Activated CD4-positive, alpha-beta T cell treated with anti-CD3 and anti-CD28 coated beads for 4 hours (primary cell): ENCODE results near the gene SMOC2.
"Not testable (repeated sequence)": the region's sequence is repeated elsewhere in the genome, so short reads cannot be mapped to it uniquely, and the experiment has no call there.

Source experiments
- DNase-seq, 2 donors: peaks; one replicate each; pipeline ENCODE4 v3.0.0-alpha.2; 2020

Gene SMOC2

DNA sequence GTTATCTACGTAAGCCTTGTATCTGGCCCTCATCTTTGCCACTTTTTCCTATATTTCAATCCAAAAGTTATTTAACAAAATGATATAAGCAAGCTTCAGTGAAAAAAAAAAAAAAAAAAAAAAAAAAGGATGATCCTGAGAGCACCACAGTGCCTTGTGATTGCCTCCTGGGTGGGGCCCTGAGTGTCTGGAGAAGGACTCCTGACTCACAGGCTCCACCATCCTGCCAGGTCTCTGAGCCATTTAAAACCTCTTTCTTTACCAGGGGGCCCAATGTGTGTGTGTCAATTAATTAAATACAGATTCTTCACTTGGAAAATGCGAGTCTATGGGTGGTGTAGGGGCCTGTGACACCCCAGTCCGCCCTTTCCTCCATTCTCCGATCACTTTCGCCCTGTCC, 105.2 kb downstream of the SMOC2 start:
- DNase-seq: no peak

DNA sequence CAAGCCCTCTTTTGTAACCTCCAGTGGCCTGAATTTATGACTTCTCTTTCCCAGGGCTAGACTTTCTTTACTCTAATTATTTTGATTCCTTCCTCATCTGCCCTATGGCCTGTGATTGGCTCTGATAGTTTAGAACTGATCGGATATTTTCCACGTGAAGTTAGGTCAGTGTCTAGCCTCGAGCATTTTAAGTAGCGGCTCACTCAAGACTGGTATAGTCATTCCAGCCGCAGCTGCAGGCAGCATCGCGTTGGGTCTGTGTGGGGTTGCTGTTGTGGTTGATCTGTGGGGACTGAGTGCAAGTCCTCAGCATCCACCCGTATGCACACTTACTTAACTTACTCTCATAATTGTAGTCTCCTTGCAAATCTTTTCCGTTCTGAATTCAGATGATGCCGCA, 105.7 kb downstream of the SMOC2 start:
- DNase-seq: no peak

DNA sequence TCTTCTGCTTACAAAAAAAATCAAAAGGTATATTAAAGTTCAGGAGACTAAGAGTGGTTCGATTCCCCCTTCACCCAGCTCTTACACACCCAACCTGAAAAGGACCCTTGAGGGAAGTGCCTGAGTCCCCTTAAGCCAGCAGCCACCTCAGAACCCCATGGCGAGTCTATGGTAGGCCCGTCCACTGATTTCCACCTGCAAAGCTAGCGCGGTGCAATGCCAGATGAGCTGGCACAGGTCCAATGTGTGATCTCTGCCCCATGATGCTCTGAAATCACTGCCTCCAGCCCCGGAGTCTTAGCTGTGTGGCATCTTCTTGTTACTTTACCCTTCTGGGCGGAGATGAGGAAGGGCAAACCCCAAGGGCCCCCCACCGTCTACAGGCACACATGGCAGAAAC, 109.3 kb downstream of the SMOC2 start:
- no peak for DNase-seq

DNA sequence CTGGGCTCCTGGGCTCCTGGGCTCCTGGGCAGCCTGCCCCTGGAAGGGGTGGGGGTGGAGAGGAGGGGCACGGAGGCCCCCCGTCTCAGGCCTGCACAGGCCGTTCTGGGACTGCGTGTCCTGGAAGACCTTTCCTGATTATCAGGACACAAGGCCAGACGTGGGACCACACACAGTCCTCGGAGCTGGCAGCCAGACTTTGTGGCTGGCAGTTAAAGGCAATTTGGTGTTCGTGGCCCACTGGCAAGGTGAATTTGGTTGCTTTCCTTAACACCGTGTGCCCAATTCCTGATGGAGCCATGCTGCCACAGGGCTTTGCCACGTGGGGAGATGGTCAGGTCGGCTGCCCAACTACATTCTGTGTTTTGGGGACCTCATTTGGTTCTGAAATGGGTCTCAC, 113.5 kb downstream of the SMOC2 start:
- no peak for DNase-seq

DNA sequence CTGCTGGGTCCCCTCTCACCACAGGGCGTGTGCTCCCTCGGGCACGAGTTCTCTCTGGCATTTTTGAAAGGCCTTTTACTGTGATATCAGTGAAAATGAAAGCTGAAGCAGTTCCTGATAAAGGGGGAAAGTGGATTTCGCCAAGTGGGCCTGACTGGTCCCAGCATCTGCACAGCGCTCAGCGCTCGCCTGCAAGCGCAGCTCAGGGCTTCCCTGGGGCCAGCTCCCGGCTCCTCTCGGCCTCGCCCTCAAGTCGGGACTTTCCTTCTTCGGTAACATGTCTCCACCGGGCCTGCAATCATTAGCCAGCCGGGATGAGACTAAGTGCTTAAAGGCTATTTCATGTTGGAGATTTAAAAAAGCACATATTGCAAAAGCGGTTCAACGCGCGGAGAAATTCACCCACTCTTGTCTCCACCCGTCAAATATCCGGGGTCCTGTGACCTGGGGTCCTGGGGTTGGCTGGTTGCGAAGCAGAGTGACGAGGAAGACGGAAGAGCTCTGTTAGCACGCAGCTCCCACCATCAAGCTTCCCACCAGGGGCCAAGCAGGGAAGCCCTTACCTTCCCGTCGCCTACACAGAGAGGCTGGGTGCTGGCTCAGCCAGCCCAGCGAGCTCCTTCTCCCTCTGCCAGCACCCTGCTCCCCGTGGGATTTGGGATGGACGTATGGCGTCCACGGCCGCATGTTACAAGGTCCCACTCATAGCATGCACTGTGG, 114.1 kb downstream of the SMOC2 start:
- no peak for DNase-seq

DNA sequence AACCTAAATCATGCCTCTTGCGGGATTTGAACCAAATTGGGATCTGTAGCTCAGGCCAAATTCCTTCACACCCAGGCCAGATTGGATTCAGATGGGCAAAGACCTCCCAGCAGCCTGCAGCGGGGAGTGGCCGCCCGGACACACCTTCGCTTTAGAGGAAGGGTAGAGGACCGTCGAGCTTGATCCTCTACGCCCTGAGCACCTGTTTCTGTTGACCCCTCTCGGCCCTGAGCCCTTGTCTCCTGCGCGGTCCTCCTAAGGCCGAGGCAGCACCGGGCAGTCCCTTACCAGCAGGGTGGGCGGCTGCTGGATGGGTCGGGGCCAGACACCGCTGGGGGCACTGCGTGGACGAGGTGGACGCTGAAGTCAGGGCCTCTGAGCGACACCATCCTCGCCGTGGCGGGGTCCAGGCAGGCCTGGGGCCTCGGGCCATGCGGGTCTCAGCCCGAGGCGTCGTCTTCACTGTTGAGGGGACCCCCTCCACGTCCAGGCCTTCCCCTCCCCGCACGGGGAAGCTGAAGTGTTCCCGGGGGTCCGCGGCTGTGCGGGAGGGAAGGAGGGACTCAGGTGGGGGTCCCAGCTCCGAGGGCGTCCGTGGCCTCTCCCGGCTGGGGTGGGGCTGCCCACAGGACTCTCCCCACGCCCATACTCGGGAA, 114.8 kb downstream of the SMOC2 start:
- DNase-seq: no peak

DNA sequence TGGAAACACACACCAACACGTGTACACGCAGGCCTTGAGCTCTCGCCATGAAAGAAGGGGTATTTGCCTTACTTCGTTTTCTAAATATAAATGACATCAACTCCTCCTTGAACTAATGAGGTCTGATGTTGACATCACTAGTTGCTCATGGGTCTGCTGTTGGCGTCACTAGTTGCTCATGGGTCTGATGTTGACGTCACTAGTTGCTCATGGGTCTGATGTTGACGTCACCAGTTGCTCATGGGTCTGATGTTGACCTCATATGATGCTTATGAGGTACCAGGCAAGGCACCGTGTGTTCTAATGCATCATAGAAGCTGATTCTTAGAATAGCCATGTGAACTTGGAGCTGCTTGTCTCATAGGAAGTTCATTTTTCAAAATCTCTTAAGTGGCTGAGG, 116.5 kb downstream of the SMOC2 start:
- DNase-seq: no peak

DNA sequence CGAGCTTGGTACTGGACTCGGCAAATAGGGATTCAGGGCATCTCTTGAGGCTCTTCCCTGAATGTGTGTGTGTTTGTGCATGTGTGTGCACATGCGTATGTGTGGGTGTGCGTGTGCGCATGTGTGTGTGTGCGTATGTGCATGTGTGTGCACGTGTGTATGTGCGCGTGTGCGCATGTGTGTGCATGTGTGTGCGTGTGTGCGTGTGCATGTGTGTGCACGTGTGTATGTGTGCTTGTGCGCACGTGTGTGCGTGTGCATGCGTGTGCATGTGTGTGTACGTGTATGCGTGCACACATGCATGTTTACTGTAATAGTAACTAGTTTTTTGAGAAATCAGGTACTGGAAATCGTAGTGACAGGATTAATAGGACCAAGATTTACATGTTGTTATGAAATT, 117.7 kb downstream of the SMOC2 start:
- DNase-seq: no peak

DNA sequence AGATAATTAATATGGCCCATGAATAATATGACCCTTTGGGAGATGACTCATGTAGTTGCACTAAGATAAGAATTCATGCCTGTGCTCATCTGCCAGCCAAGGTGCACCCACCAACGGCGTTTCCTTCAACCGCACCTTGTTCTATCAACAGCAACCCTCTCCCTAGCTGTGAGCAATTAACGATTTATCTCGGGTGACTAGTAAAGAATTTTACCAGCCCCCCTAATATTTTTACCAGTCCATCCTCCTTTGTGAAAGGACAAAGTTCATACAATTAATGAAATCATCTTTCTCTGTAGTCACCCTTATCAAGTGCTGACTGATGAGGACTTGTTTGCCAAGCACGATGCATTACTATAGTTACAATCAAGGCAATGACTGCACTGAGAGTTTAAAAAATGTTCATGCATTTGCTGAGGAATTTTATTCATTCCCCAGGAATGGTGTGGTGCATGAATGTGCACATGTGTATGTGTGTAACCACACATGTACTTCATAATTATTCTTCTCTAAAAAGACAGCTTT, 118.7 kb downstream of the SMOC2 start:
- DNase-seq: no peak

DNA sequence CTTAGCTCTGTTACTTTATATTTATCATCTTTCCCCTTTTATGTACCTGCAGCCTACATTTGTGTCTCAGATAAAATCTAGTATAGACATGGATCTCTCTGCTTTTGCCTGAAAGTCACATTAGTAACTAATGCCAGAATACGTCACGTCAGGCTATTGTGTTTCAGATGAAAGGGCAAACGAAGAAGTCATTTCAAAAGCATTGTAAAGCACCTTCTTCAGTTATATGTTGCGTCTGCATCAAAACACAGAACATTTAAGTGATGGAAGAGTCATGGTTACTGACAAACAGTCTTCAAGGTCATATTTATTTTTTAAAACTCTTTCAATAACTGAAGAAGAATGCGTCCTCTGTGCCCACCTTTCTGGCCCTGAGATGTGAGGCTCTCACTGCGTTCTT, 119.1 kb downstream of the SMOC2 start:
- DNase-seq: no peak

DNA sequence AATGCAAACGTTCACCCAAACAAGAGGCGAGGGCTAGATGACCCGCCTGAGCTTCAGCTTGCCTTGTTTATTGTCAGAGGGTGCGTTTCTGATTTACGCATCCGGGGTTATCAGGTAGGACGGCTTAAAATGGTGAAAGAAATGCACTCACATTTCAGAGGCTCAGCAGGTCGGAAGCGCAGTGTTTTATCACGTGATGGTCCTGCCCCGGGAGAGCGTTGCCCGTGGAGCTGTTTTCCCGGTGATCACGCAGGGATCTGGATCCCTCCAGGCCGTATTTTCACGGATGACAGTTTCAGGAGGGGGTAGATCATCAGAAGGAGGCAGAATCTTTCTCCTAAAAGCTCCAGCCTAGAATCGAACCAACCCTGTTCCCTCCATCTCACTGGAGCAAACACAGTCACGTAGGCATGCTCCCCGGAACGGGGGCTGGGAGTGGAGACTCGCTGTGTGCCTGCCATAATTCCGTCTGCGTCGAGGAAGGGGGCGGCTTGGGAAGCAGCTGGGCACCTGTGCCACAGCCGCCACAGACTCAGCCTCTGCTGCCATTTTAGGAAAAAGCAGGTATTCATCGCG, 121.7 kb downstream of the SMOC2 start:
- DNase-seq: no peak

DNA sequence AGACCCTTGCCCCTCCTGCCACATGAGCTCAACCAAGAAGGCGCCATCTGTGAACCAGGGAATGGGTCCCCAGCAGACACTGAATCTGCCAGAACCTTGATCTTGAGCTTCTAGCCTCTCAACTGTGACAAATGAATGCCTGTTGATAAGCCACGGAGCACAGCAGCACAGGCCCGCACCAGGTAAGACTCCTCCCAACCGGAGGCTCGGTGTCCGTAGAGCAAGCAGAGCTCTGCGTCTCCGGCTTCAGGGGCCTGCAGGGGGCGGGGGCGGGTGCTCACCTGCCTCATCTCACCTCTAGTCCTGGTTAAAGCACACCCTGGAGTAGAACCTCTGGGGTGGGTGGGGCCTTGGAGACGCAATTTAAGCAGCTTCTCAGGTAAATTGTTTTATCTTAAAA, 122.7 kb downstream of the SMOC2 start:
- no peak for DNase-seq

DNA sequence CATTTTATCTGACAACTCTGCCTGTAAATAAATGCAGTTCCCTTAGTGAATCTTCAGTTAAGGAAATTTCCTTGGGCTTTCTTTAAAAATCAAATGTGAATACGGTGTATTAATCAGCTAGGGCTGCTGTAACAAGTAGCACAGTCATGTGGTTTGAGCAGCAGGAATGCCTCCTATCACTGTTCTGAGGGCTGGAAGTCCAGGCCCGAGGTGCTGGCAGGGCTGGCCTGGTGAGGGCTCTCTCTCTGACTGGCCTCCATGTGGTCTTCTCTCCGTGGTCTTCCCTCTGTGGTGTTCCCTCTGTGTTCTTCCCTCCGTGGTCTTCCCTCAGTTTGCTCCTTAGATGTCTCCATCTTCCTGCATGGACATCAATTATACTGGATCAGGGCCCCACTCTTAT, 124.1 kb downstream of the SMOC2 start:
- DNase-seq: no peak

DNA sequence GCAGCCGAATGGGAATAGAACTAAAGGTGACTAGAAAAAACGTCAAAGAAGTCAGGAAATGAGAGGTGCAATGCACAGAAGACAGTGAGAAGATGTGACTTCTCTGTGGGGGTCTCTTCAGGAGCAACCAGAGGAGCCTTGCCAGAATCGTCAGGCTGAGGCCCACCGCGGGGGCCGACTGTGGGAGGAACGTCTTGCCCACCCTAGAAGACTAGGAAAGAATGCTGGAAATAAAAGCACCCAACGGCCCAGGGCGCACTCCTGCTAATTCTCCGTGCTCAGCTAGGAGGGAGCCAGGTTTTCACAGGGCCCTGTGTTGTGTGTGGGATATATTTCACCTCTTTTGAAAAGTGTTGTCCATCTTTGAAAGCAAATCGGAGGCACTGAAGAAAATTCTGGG, 129.2 kb downstream of the SMOC2 start:
- DNase-seq: no peak

DNA sequence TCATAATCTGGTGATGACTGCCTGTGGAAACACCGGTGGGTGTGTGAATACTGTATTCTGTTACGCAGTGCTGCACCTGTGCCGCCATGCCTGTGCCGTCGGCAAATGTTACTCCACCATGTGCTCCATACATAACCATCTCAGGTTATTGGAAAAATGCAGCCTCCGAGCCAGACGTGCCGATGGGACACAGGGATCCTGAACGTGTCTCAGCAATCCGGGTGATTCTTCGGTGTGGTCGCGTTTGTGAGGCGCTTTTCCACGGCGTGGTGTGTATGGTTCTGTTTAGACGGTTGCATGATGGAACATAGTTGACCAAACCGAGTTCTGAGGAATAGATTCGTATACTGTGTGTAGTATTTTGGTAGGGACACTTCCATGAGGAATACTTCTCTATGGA, 130.3 kb downstream of the SMOC2 start:
- DNase-seq: no peak

DNA sequence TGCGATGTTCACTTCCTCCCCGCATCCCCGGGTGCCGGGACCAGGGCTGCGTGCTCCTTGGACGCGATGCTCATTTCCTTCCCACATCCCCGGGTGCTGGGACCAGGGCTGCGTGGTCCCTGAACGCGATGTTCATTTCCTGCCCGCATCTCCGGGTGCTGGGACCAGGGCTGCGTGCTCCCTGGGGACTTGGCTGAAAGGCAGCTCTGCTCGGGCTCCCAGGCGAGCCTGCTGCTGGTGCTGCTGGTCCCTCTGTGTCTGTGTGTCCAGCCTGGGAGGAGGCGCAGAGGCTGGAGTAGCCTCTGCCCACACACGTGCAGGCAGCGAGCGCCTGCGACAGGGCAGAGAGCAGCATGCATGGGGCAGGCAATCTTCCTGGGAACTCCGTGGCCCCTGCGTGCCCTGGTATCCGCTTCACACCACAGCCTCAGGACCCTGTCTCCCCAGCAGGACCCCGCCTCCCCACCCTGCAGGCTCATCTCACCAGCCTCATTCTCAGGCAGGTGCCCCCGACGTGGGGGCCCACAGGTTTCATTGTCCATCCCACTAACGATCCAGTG, 132.4 kb downstream of the SMOC2 start:
- DNase-seq: not testable (repeated sequence)

DNA sequence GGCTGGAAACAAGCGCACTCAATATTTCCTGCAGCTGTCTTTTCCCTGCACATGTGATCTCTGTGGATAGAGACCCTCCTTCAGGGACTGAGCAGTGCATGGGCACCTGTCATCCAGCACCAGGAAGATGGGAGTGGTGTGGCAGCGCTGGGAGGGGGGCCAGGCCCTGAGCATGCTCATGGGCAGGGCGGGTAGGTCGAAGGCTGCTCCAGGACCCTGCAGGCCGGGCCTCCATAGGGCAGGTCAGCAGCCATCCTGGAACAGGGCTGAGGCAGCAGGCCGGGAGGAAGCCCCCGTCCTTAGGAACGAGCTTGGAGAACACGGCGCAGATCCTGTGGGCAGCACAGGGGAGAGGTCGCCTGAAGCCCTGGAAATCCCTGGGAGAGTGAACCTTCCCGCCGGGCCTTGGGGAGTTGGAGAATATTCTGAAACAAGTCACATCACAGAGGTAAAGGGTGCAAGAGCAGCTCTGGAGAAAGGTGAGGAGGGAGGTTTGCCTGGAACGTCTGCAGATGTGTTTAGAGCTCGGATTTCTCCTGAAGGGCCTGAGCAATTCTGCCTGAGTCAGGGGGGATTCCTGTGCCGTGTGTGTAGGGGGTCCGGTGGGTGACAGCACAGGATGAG, 133.2 kb downstream of the SMOC2 start:
- DNase-seq: no peak

DNA sequence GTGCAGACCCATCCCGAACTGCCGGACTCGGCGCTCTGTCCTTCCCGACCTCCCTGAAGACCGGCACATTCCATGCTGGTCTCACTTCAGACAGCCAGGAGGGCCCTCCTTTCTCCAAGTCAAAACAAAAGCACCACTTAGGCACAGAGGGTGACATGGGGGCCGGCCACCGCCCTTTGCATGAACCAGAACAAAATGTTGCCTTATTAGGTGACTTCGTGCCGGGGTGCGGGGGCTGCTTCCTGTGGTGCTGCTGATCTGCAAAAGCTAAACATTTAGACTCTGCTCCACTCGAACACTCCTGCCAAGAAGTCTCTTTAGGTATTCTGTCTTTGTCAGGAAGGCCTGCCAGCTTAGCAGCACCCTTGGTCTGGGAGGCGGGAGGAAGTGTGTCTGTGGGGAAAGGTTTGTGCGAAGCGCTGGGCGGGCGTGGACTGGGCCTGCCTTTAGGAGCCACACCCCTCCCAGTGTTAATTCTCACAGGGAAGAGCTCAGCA, 133.8 kb downstream of the SMOC2 start:
- no peak for DNase-seq

DNA sequence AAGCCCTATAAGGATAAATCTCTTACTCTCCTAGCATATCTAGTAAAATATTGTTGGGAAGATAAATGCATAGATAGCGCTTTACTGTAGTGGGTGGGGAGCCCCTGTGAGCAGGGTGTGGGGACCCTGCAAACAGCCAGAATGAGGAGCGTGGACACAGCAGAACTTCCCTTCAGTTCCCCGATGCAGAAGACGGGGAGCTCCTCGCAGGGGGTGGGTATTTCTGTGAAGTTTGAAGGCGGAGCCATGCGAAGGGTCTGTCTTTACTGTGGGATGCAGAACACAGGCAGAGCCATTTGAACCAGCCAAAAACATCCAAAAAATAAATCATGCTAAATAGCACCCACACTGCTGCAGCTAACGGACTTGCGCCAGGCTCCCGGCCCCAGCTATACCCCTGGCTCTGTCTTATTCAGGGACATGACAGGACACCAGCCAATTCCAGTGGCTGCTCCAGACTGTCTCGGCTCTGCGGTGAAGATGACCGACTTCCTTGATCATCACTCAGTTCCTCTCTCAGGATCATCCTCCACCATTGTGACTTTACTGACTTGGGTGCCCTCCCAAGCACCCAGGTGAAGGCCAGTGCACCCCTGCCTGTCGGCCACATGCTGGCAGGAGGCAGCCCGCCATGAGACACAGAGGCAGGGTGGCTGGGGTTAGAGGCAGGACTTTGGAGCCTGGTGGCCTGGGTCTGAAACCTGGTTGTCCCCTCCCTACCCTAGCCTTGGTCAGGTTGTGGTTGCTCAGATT, 134.5 kb downstream of the SMOC2 start:
- no peak for DNase-seq

DNA sequence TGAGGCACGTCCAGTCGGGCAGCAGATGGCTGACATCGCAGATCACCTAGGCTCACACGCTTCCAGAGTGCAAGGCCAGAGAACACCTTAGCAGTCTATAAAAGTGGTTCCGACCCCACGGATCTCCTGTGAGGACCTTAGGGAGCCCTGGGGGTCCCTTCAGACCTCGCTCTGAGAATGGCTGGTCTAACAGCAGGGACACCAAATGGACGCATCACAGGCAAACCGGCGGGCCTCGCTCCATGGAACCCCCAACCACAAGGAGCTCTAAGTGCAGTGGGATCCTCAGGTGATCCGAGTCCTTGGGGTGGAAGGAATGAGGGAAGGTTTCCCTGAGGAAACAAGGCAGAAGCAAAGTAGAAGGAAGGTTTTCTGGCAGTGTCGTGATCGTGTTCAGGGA, 135.4 kb downstream of the SMOC2 start:
- no peak for DNase-seq

DNA sequence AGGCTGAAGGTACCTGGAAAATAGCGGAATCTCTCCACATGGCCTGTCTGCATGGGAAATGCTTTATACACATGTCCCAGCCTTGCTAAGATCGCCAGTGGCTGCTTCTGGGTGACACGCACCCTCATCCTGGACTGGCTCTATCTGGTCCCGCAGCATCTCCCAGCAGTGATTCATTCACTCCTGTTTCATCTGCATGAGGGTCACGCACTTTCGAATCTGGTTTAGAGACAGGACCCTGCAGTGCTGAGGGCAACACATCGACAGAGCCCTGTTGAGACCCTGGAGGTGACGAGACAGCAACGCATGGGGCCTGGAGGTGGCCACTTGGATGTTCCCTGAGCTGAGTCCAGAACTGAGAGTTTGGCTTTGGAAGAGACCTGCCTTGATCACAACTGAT, 136.5 kb downstream of the SMOC2 start:
- DNase-seq: no peak

DNA sequence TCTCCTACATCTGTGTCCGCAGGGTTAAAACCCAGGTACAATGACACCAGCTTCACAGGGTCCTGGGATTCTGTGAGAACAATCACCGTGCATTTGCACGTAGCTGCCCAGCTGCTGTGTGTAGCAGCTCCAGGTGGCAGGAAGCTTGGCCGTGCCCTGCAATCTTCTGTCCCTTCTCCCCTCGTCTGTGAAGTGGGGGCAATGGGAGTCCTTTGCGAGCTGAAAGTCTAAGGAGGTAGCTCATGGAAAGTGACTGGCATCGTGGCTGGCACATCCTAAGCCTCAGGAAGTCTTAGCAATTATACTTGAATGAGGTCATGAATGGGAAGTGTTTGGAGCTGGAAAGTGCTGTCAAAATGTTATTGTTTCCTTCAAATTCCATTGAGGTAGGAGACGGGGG, 137.1 kb downstream of the SMOC2 start:
- no peak for DNase-seq

DNA sequence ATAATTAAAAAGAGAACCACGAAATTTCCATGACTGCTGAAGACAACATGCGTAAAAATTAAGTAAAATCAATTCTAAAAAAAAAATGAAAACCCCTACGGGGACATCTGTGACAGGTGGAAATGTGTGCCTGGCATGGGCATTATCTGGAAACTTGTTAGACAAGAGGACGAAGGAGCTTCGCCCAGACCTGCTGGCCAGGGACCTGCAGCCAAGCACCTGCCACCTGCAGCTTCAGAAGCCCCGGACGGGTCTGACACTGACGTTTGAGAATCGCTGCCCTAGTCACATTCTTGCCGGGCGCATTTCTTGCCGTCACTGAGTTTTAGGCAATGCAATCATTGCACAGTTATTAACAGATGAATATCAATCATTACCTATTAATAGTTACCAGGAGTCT, 140.3 kb downstream of the SMOC2 start:
- DNase-seq: no peak
